Natural killer cell (primary cell): ENCODE measurements around the gene DNAI2. TPM values are rescaled to one million over a fixed set of nuclear protein-coding genes. Genes with fewer than 3 reads are reported as not detected.

Experiments used
- ATAC-seq, 3 donors: fragments of 150-1000 bp in 2 of 3; fragments of 200-7000 bp in 1 of 3; cut with Tn5 transposase; 1 replicate in 1 of 3; 2 replicates in 2 of 3; pipeline ENCODE4 v1.10.0; 2021; ENCODE audit warnings: mild to moderate bottlenecking in 2 of 3, moderate library complexity in 2 of 3
- DNase-seq, 2 donors: peaks; one replicate each; pipeline versions ENCODE4 v3.0.0 to v3.0.0-alpha.2; 2013 to 2021; ENCODE audit warnings: mixed read lengths in 1 of 2
- H3K27ac ChIP-seq: one replicate; pipeline ENCODE4 v1.5.1; 2013; ENCODE audit warnings: mild to moderate bottlenecking, low read length
- H3K27me3 ChIP-seq: one replicate; pipeline ENCODE4 v1.6.1; 2013; ENCODE audit warnings: low read length; ENCODE audit not compliant: control insufficient read depth, insufficient read depth
- H3K36me3 ChIP-seq: one replicate; pipeline ENCODE4 v1.6.1; 2013; ENCODE audit warnings: low read length; ENCODE audit not compliant: control insufficient read depth, insufficient read depth
- H3K4me1 ChIP-seq: one replicate; pipeline ENCODE4 v1.6.1; 2013; ENCODE audit warnings: low read length; ENCODE audit not compliant: control insufficient read depth, insufficient read depth
- H3K4me3 ChIP-seq: one replicate; pipeline ENCODE4 v1.5.1; 2013; ENCODE audit warnings: low read length
- H3K9me3 ChIP-seq: one replicate; pipeline ENCODE4 v1.6.1; 2013; ENCODE audit warnings: low read length; ENCODE audit not compliant: control insufficient read depth, insufficient read depth
- H3K27ac Mint-ChIP-seq, 2 donors: one replicate each; pipeline ENCODE4 v1.8.0; 2022; ENCODE audit warnings: mild to moderate bottlenecking in 2 of 2, mixed read lengths in 2 of 2, moderate library complexity in 1 of 2
- H3K27me3 Mint-ChIP-seq, 2 donors: one replicate each; pipeline ENCODE4 v1.8.0; 2022; ENCODE audit warnings: low read depth in 2 of 2, mixed read lengths in 2 of 2
- H3K36me3 Mint-ChIP-seq: one replicate; pipeline ENCODE4 v1.8.0; 2022; ENCODE audit warnings: mixed read lengths
- H3K4me1 Mint-ChIP-seq, 2 donors: one replicate each; pipeline ENCODE4 v1.8.0; 2022; ENCODE audit warnings: mixed read lengths in 2 of 2
- H3K4me3 Mint-ChIP-seq: one replicate; pipeline ENCODE4 v1.8.0; 2022; ENCODE audit warnings: mild to moderate bottlenecking, moderate library complexity, mixed read lengths
- H3K9me3 Mint-ChIP-seq, 2 donors: one replicate each; pipeline ENCODE4 v1.8.0; 2022; ENCODE audit warnings: mixed read lengths in 2 of 2
- CTCF ChIP-seq: fragments of 200-600 bp; IDR thresholded peaks from one replicate; pipeline ENCODE4 v1.8.0; 2022; ENCODE audit warnings: antibody characterized with exemption
- WGBS: methylation state at CpG from one replicate; pipeline ENCODE4 v1.1.7; 2013; ENCODE audit warnings: missing lambda C conversion rate; ENCODE audit not compliant: insufficient coverage; 5-methylcytosine and 5-hydroxymethylcytosine counted together
- intact Hi-C: fragments of 100-400 bp; cut with micrococcal nuclease; formaldehyde crosslinking; loops from one replicate; pipeline ENCODE4 v1.14.2; 2022
- total RNA-seq, 4 donors: library from RNA; stranded (reverse); fragments of 120-200 nt in 1 of 4; gene quantifications; one replicate each; pipeline versions ENCODE4 v1.2.3 to v1.2.4, GENCODE V29; 2013 to 2022

The DNAI2 gene
- total RNA-seq, 3 donors from 2014 or later (not counting 1 experiment from before 2014, with no cell fraction given): 0.35 to 1.8 (median 1.2) TPM

GRCh38 chr17:74355065-74355464, 81.0 kb downstream of the DNAI2 start:
- H3K27me3 ChIP-seq: peaks cover 49% of the 10 kb centered on the region
- no peak overlapping the region for H3K4me3 Mint-ChIP-seq
- ATAC-seq: no peak
- WGBS: 91% methylated on average over 8 of the region's 8 CpGs
- TF ChIP-seq CTCF: no peak
- no peak overlapping the region for H3K27ac ChIP-seq
- peaks cover 8% of the 10 kb centered on the region for H3K4me1 ChIP-seq
- no peak overlapping the region for H3K4me3 ChIP-seq
- no peak overlapping the region for H3K27ac Mint-ChIP-seq
- DNase-seq: no peak
- H3K36me3 ChIP-seq: no peaks in the 10 kb centered on the region
- intact Hi-C loops: loop anchor here (5.0 to 10.0 kb wide), 2 partner anchors 50 to 143 kb away; partner anchors contain the start of gene TTYH2
- H3K27me3 Mint-ChIP-seq: peaks cover 27 to 41% of the 10 kb centered on the region in 2 donors
- peaks cover 0 to 7% of the 10 kb centered on the region in 2 donors for H3K4me1 Mint-ChIP-seq
- H3K36me3 Mint-ChIP-seq: no peaks in the 10 kb centered on the region
- H3K9me3 ChIP-seq: no peaks in the 10 kb centered on the region
- H3K9me3 Mint-ChIP-seq: no peaks in the 10 kb centered on the region

GRCh38 chr17:74356646-74357465, 82.8 kb downstream of the DNAI2 start:
- Histone ChIP-seq H3K4me1 (peaks cover 8% of the 10 kb centered on the region), H3K9me3 (no peaks in the 10 kb centered on the region), H3K27me3 (peaks cover 47% of the 10 kb centered on the region), H3K27ac (no peak overlapping the region), H3K36me3 (no peaks in the 10 kb centered on the region), H3K4me3 (no peak overlapping the region)
- H3K27me3 Mint-ChIP-seq: peaks cover 34 to 49% of the 10 kb centered on the region in 2 donors
- intact Hi-C loops: loop anchor here (5.0 to 10.0 kb wide), 2 partner anchors 52 to 145 kb away; partner anchors contain the start of gene TTYH2
- no peak for TF ChIP-seq CTCF
- H3K27ac Mint-ChIP-seq: no peak overlapping the region
- no peaks in the 10 kb centered on the region for H3K36me3 Mint-ChIP-seq
- peaks cover 0 to 7% of the 10 kb centered on the region in 2 donors for H3K4me1 Mint-ChIP-seq
- peak overlapping the region; percentile 42 for H3K4me3 Mint-ChIP-seq
- DNase-seq: peak in 1 of 2 donors; percentile 44
- 3% methylated on average over 105 of the region's 105 CpGs for WGBS
- no peaks in the 10 kb centered on the region for H3K9me3 Mint-ChIP-seq
- peak in 2 of 3 donors; percentile 49 to 60 for ATAC-seq

- Mint-ChIP-seq H3K4me3 (no peak overlapping the region), H3K27me3 (peaks cover 34 to 52% of the 10 kb centered on the region in 2 donors), H3K9me3 (no peaks in the 10 kb centered on the region), H3K27ac (no peak overlapping the region), H3K36me3 (no peaks in the 10 kb centered on the region), H3K4me1 (peaks cover 0 to 7% of the 10 kb centered on the region in 2 donors)
- peaks cover 8% of the 10 kb centered on the region for H3K4me1 ChIP-seq
- no peak overlapping the region for H3K27ac ChIP-seq
- no peak for TF ChIP-seq CTCF
- WGBS: 27% methylated on average over 32 of the region's 32 CpGs
- ATAC-seq: no peak
- no peaks in the 10 kb centered on the region for H3K36me3 ChIP-seq
- intact Hi-C loops: loop anchor here (5.0 to 10.0 kb wide), 2 partner anchors 53 to 145 kb away; partner anchors contain the start of gene TTYH2
- H3K4me3 ChIP-seq: no peak overlapping the region
- peaks cover 42% of the 10 kb centered on the region for H3K27me3 ChIP-seq
- no peaks in the 10 kb centered on the region for H3K9me3 ChIP-seq
- DNase-seq: no peak
Measured at GRCh38 chr17:74357466-74357809, 83.4 kb downstream of the DNAI2 start.
